GM12878 (cell line): ENCODE results near the gene GTF2A1. TPM values are rescaled to one million over a fixed set of nuclear protein-coding genes. Genes with fewer than 3 reads are reported as not detected.

ENCODE experiments used
- ATAC-seq: fragments of 200-7000 bp; cut with Tn5 transposase; 3 replicates; pipeline ENCODE4 v1.9.1; 2020; ENCODE audit warnings: mild to moderate bottlenecking, moderate library complexity
- BruUV-seq: library from RNA; stranded (reverse); fragments of 400-500 nt; replicated peaks from 2 replicates; lab custom pipeline; 2021; lab: Mats Ljungman, UMichigan
- CTCF ChIA-PET: fragments of 300-600 bp; sonication (Branson Sonifier 250); formaldehyde crosslinking; extraction: SDS; loops from one replicate; lab custom pipeline; 2021; ENCODE audit warnings: inconsistent platforms; lab: Yijun Ruan, JAX
- POLR2A ChIA-PET: fragments of 350-600 bp; formaldehyde crosslinking; extraction: SDS; loops from one replicate; lab custom pipeline; 2021; ENCODE audit warnings: inconsistent platforms; lab: Charles Lee
- RAD21 ChIA-PET: fragments of 300-600 bp; sonication (Branson Sonifier 250); formaldehyde crosslinking; loops from one replicate; lab custom pipeline; 2023; ENCODE audit warnings: antibody characterized with exemption; ENCODE audit not compliant: unreplicated experiment; lab: Charles Lee
- SMC1A ChIA-PET: fragments of 300-600 bp; sonication (Branson Sonifier 250); formaldehyde crosslinking; loops from one replicate; lab custom pipeline; 2023; ENCODE audit not compliant: unreplicated experiment, uncharacterized antibody; lab: Charles Lee
- DNase-seq: peaks from one replicate; pipeline ENCODE4 v3.0.0-alpha.2; 2011; ENCODE audit warnings: low read depth, low spot score
- FAIRE-seq: peaks from 3 replicates; lab custom pipeline; 2011; peaks lifted over from hg19 to GRCh38; lab: Jason Lieb, UNC
- H2AFZ ChIP-seq: 2 replicates; pipeline ENCODE4 v1.6.0; 2011; ENCODE audit warnings: low read depth, low read length, control low read depth; ENCODE audit not compliant: control insufficient read depth
- H3K27ac ChIP-seq: 2 replicates; pipeline ENCODE4 v1.5.1; 2011; ENCODE audit warnings: control low read depth; ENCODE audit not compliant: control insufficient read depth, insufficient read depth
- H3K27me3 ChIP-seq, 2 experiments: replicated peaks in 1 of 2; 2 replicates each; pipeline versions ENCODE4 v1.6.0 to v1.6.1; 2011; ENCODE audit warnings: low read length in 1 of 2; ENCODE audit not compliant: control insufficient read depth in 2 of 2, insufficient read depth in 2 of 2
- H3K36me3 ChIP-seq, 2 experiments: 2 replicates each; pipeline ENCODE4 v1.5.1; 2011; ENCODE audit warnings: low read length in 1 of 2; ENCODE audit not compliant: control insufficient read depth in 2 of 2, insufficient read depth in 2 of 2
- H3K4me1 ChIP-seq: 2 replicates; pipeline ENCODE4 v1.6.1; 2011; ENCODE audit warnings: mild to moderate bottlenecking, low read length, moderate library complexity, mixed read lengths; ENCODE audit not compliant: control insufficient read depth, insufficient read depth
- H3K4me2 ChIP-seq: 2 replicates; pipeline ENCODE4 v1.6.0; 2011; ENCODE audit warnings: control low read depth; ENCODE audit not compliant: control insufficient read depth, insufficient read depth
- H3K4me3 ChIP-seq: fragments of 200-600 bp; sonication (generic); 2 replicates; pipeline ENCODE4 v1.5.1; 2016
- H3K79me2 ChIP-seq: 2 replicates; pipeline ENCODE4 v1.6.0; 2011; ENCODE audit warnings: low read length; ENCODE audit not compliant: control insufficient read depth, insufficient read depth
- H3K9ac ChIP-seq: 2 replicates; pipeline ENCODE4 v1.8.0; 2011; ENCODE audit warnings: low read length, control low read depth, mixed read lengths; ENCODE audit not compliant: control insufficient read depth, insufficient read depth
- H3K9me3 ChIP-seq: replicated peaks from 3 replicates; pipeline ENCODE4 v1.5.1; 2011; ENCODE audit warnings: mild to moderate bottlenecking, low read length; ENCODE audit not compliant: control insufficient read depth, insufficient read depth
- H4K20me1 ChIP-seq: 2 replicates; pipeline ENCODE4 v1.6.0; 2011; ENCODE audit not compliant: control insufficient read depth, insufficient read depth
- CEBPZ ChIP-seq: fragments of 150-350 bp; IDR thresholded peaks from 2 replicates; pipeline ENCODE4 v1.6.1; 2016; ENCODE audit warnings: low read depth, low read length
- CUX1 ChIP-seq: IDR thresholded peaks from 2 replicates; pipeline ENCODE4 v1.6.1; 2012; ENCODE audit warnings: improper control_type of control experiment, low read depth, low read length; ENCODE audit not compliant: insufficient replicate concordance
- ESRRA ChIP-seq: IDR thresholded peaks from 2 replicates; pipeline ENCODE4 v1.6.1; 2012; ENCODE audit warnings: mild to moderate bottlenecking, low read length, improper control_type of control experiment
- FOXK2 ChIP-seq: fragments of 450-650 bp; IDR thresholded peaks from 2 replicates; pipeline ENCODE4 v1.6.1; 2017; ENCODE audit warnings: mild to moderate bottlenecking, moderate library complexity
- GABPA ChIP-seq: IDR thresholded peaks from 2 replicates; pipeline ENCODE4 v1.6.1; 2014; ENCODE audit warnings: antibody characterized with exemption, low read depth, mild to moderate bottlenecking, inconsistent platforms
- MEF2A ChIP-seq: IDR thresholded peaks from 2 replicates; pipeline ENCODE4 v1.6.1; 2011; ENCODE audit warnings: low read depth, mild to moderate bottlenecking, low read length, moderate library complexity; ENCODE audit not compliant: insufficient read depth
- MYB ChIP-seq: fragments of 150-350 bp; IDR thresholded peaks from 2 replicates; pipeline ENCODE4 v1.6.1; 2014; ENCODE audit warnings: mild to moderate bottlenecking, low read depth, low read length, borderline replicate concordance
- NFYA ChIP-seq: IDR thresholded peaks from 2 replicates; pipeline ENCODE4 v1.6.1; 2011; ENCODE audit warnings: low read depth, mild to moderate bottlenecking, low read length, improper control_type of control experiment, borderline replicate concordance
- POLR2AphosphoS5 ChIP-seq: IDR thresholded peaks from 2 replicates; pipeline ENCODE4 v1.6.1; 2011; ENCODE audit warnings: mild to moderate bottlenecking, low read length, inconsistent platforms
- RELA ChIP-seq: fragments of 450-650 bp; IDR thresholded peaks from 2 replicates; pipeline ENCODE4 v1.8.0; 2014; ENCODE audit warnings: borderline replicate concordance; ENCODE audit not compliant: partially characterized antibody
- SPI1 ChIP-seq: IDR thresholded peaks from 2 replicates; pipeline ENCODE4 v1.6.1; 2011; ENCODE audit warnings: low read depth, mild to moderate bottlenecking, low read length, moderate library complexity, borderline replicate concordance; ENCODE audit not compliant: insufficient read depth
- SREBF1 ChIP-seq: IDR thresholded peaks from 2 replicates; pipeline ENCODE4 v1.6.1; 2012; ENCODE audit warnings: mild to moderate bottlenecking, low read length
- ZNF207 ChIP-seq: fragments of 450-650 bp; IDR thresholded peaks from 2 replicates; pipeline ENCODE4 v1.6.1; 2014; ENCODE audit warnings: antibody characterized with exemption, mild to moderate bottlenecking, borderline replicate concordance
- ZNF274 ChIP-seq: IDR thresholded peaks from one replicate; pipeline ENCODE4 v1.8.0; 2011; ENCODE audit not compliant: insufficient read length, insufficient read depth
- ZNF384 ChIP-seq: IDR thresholded peaks from 2 replicates; pipeline ENCODE4 v1.6.1; 2012; ENCODE audit warnings: low read depth, mild to moderate bottlenecking, low read length, improper control_type of control experiment, borderline replicate concordance
- ZZZ3 ChIP-seq: IDR thresholded peaks from 2 replicates; pipeline ENCODE4 v1.6.1; 2011; ENCODE audit warnings: low read depth; ENCODE audit not compliant: control insufficient read depth, insufficient read length
- WGBS: methylation state at CpG from one replicate; pipeline ENCODE4 v1.1.6; 2016; ENCODE audit warnings: low lambda C conversion rate; ENCODE audit not compliant: insufficient replicate concordance, insufficient coverage; ENCODE audit errors: missing lambda C conversion rate; 5-methylcytosine and 5-hydroxymethylcytosine counted together
- in situ Hi-C: fragments of 300-500 bp; cut with MboI; formaldehyde crosslinking; loops from 9 replicates; pipeline ENCODE4 v1.14.3; 2018; ENCODE audit warnings: mixed read lengths
- intact Hi-C: fragments of 100-400 bp; cut with micrococcal nuclease; formaldehyde crosslinking; loops from one replicate; pipeline ENCODE4 v1.14.2; 2022; ENCODE audit not compliant: unreplicated experiment
- polyA plus RNA-seq, 11 experiments: library from polyadenylated mRNA; depleted of rRNA in 4 of 11; unstranded in 6 of 11; stranded (reverse) in 5 of 11; fragments of >200 nt; fragmentation: Nextera tagmentation in 4 of 11; fragmentation: Illumina TruSeq in 1 of 11; extraction: Ambion mirVana in 4 of 11; extraction: Trizol in 1 of 11; gene quantifications; 1 replicate in 1 of 11; 2 replicates in 10 of 11; pipeline versions ENCODE4 v1.2.1 to v1.2.3, GENCODE V29; 2011 to 2016; ENCODE audit warnings: inconsistent platforms in 2 of 11, missing spikeins in 2 of 11, low read depth in 1 of 11
- total RNA-seq, 4 experiments: library from RNA; depleted of rRNA in 3 of 4; stranded (reverse); fragments of >200 nt in 3 of 4; fragmentation: Illumina TruSeq in 1 of 4; extraction: Trizol in 1 of 4; gene quantifications; 2 replicates each; pipeline versions ENCODE4 v1.2.1 to v1.2.3, GENCODE V29; 2013 to 2021

GTF2A1 gene
- total and polyA plus RNA-seq, 10 of the 15 experiments (the other 5 are each of a cell fraction or from before 2014, with no cell fraction given) = 2.5 to 28.7 (median 14.9) TPM

DNA sequence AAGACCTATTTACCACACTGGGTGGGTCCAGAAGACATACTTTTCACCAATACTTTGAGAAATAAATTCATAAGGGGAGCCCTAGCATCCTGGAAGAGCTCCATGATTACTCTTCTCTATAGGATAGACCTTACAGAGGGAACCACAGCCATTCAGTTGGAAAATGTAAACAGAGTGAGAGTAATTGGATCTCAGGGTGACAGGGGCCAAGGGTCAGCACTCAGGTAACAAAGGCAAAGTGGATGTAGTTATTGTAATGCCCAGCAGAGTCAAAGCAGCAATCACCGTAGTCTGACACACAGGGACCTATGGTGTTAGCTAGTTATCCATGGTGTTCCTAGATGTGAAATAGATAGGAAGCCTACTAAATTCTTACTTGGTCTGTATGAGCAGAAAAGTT lies 10.8 kb upstream of the GTF2A1 start (continued):
- TF ChIP-seq MEF2A = no peak
- TF ChIP-seq ZNF207 = no peak
- TF ChIP-seq FOXK2 = no peak
- no peak for TF ChIP-seq ZNF384
- no peak for TF ChIP-seq RELA
- no peak for TF ChIP-seq NFYA

DNA sequence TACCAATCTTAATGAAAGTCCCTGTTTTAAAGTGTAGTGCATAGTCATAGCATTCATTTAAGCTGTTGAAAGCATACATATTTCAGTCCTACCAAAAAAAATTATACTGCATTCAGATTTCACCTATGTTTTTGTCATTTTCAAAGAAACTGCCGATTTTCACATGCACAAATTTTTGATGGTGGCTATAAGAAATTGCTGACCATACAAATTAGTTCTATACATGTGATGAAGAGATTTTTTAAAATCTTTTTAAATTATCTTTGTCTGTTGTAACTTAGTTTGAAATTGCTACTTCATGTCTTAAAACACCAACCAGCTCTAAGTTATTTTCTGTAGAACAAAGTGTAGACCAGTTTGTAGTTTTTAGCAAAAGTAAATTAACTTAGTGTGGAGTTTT lies 3.5 kb upstream of the GTF2A1 start:
- intact Hi-C loops = no loop called here
- RAD21 ChIA-PET = interaction anchor here (1.2 kb wide), 1 partner anchor 54 kb away, joined by 3 read pairs; no protein-coding TSS in a partner anchor
- TF ChIP-seq MYB (no peak), ESRRA (no peak), ZNF274 (no peak), CEBPZ (no peak), ZZZ3 (no peak), CUX1 (no peak), GABPA (no peak), SPI1 (no peak), SREBF1 (no peak), POLR2AphosphoS5 (no peak)

More for the DNA sequence above, 3.5 kb upstream of the GTF2A1 start:
- in situ Hi-C loops = no loop called here
- no peak for FAIRE-seq
- Histone ChIP-seq H3K9ac (no peak overlapping the region), H3K27me3 (no peaks in the 10 kb centered on the region), H2AFZ (no peak overlapping the region), H3K36me3 (no peaks in the 10 kb centered on the region), H3K4me1 (no peaks in the 10 kb centered on the region), H3K9me3 (no peaks in the 10 kb centered on the region), H3K4me3 (no peak overlapping the region), H3K27ac (no peak overlapping the region), H4K20me1 (no peaks in the 10 kb centered on the region), H3K4me2 (no peak overlapping the region), H3K79me2 (peaks cover 12% of the 10 kb centered on the region)
- SMC1A ChIA-PET = interaction anchor here (1.3 kb wide), 1 partner anchor 45 kb away, joined by 3 read pairs; no protein-coding TSS in a partner anchor
- CTCF ChIA-PET = no interaction called here
- POLR2A ChIA-PET = interaction anchor here (1.1 to 1.6 kb wide), 3 partner anchors 10 to 51 kb away, joined by 4 to 5 read pairs (median 5); no protein-coding TSS in a partner anchor
- no TSS peak for BruUV-seq
- ATAC-seq = no peak
- 36% methylated on average over 1 of the region's 1 CpG for WGBS
- no peak for DNase-seq
